HCEC 1CT (cell line): Measurements from ENCODE around the gene NLRP5.
A peak's percentile ranks its signal among the peaks of the same experiment; 100 is the strongest.
"Not testable (repeated sequence)": the region's sequence is repeated elsewhere in the genome, so short reads cannot be mapped to it uniquely, and the experiment has no call there.

ENCODE experiments used
- DNase-seq: peaks from one replicate; pipeline ENCODE4 v3.0.0-alpha.2; 2017

NLRP5 gene

DNA sequence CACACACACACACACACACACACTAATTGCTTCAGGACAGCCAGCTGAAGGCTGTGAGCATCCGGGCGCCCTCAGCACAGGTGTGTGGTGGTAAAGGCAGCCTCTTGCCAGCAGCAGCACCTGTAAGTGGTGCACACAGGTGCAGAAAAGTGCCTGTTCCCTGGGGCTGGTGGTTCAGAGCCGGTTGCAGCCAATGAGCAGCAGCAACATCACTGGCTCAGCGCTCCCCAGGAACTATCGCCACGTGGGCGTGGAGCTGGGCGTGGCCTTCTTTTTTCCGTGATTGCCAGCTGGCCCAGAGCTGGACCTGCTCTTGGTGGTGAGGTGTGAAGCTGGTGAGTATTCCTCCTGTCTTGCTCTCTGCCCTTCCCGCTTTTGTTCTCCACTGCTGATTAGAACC is at the start of gene NLRP5:
Gene NLRP5 (plus strand): TSS at position 289 of the 400 bp plus-strand sequence.
- no peak for DNase-seq

DNA sequence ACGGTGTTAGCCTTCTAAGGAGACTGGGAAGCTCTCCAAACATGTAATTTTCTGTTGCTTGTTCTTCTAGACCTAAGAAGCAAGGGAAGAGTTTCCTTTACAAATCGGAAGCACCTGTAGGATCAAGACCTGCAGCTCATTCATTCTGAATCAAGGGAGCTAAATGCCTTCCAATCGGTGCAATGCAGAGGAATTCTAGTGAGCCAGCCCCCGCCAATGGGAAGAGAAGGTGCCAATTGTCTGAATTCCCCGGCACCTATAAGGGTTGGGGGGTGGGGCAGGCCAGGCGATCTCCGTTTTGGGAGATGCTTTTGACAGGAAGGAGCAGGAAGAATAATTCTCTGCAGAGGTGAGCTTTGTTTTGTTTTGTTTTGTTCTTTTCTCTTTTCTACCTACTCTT is 47.4 kb upstream of the NLRP5 start:
- DNase-seq: no peak

DNA sequence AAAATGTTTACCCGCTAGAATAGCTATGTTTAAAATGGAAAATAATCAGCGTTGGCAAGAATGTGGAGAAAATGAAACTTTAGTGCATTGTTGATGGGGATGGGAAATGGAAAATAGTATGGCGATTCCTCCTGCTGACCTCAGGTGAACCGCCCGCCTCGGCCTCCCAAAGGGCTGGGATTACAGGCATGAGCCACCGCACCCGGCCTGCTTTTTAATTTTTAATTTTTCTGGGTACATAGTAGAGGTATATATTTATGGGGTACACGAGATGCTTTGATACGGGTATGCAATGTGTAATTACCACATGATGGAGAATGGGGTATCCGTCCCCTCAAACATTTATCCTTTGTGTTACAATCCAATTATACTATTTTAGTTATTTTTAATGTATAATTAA is 46.3 kb upstream of the NLRP5 start:
- DNase-seq: no peak

DNA sequence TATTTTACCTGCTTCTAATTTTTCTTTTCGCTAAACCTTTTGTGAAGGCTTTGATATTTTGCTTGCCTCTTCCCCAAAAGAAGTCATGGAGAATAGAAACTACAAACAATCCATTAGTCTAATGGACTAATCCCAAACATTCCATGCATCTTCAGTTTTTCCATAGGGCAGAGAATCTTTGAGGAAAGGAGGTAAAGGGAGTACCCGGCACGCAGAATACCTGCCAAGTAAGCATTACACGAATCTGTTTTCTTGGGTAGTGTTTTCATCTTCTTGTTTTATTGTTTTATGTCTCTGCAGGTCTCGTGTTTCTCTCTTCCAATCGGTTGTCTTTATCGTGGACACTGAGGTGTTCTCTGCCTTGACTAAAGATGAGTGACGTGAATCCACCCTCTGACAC is 39.0 kb upstream of the NLRP5 start, which contains the start of gene NLRP8:
Gene NLRP8 (plus strand): TSS at position 301 of the 400 bp plus-strand sequence.
- DNase-seq: no peak

DNA sequence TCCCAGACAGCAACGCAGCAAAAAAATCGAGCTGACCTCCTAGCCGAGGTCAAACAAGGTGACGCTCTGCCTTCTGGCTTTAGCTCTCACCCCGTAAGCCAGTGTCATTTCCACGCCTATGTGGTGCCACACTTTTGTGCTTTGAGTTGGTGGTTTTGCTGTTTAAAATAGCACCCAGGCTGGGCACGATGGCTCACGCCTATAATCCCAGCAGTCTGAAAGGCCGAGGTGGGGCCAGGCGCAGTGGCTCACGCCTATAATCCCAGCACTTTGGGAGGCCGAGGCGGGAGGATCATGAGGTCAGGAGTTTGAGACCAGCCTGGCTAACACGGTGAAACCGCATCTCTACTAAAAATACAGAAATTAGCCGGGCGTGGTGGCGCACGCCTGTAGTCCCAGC is 36.0 kb upstream of the NLRP5 start:
- DNase-seq: not testable (repeated sequence)

DNA sequence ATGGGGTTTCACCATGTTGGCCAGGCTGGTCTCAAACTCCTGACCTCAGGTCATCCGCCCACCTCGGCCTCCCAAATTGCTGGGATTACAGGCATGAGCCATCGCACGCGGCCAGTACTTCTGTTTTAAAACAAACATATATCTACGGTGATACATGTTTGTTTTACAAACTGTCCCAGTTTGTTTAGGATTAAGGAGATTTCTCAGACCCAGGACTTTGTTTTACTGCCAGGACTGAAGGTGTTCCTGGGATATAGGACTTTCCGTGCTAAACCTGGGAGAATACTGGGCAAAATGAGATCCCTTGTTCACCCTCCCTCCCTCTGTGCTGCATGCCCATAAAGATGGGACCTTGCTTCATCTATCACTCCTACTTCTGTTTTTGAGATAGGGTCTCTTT is 30.1 kb upstream of the NLRP5 start:
- DNase-seq: no peak

DNA sequence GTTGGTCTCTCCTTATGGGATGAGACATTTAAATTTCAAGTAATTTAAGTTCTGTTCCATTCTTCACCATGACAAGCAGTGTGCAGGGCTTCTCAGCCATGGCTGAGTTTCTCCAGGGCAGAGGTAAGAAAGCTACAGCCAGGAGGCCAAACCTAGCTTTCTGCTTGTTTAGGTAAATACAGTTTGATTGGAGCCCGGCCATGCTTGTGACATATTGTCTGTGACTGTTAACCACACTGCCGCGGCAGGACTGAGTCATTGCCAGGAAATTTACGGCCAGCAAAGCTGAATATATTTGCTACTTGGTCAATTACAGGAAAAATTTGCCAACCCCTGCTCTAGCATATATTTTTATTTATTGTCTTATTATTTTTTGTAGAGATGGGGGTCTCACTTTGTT is 28.2 kb upstream of the NLRP5 start:
- no peak for DNase-seq

DNA sequence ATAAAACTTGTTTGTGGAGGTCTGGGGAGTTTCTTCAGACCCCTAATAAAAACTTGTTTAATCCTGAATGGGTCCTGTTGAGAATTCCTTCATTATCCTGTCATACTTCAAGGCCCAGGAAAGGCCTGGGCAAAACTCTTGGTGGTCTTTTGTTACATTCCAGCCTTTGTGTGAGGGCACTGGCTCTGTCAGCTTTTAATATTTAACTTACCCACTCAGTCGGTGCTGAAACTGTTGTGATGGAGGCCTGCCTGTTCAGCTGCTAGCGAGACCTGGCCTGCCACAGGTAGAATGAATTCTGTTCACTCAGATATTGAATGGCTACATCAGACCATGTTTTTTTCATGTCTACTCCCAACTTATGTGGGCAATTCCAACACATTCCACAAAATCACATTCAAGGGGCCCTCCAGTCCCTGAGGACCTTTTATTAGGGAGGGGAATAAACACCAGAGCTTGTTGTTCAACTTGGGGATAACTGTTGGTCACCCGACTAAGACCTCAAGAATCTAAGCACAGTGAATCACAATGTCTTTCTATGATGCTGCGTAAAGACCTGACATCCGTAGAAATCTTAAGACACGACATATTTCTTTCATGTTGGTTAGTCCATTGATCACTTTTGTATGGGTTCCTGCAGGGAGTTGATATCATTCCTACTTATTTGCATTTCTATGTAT is 26.4 kb upstream of the NLRP5 start:
- DNase-seq: no peak

DNA sequence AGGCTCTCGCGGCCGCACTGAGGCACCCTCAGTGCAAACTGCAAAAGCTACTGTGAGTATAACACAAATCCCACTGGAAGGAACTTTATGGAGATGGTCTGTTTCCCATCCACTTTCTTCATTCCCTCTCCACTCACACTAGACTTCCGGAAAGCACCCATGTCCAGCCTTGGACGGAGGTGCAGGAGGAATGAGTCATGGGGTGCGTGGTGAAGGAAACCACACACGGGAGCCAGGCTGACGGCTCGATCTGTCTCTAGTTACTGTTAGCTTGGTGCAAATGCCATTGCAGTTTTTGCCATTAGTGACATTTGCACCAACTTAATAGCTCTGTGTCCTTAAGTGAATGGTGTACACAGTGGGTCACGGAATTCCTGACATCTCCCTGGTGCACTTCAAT is 24.4 kb upstream of the NLRP5 start:
- no peak for DNase-seq

DNA sequence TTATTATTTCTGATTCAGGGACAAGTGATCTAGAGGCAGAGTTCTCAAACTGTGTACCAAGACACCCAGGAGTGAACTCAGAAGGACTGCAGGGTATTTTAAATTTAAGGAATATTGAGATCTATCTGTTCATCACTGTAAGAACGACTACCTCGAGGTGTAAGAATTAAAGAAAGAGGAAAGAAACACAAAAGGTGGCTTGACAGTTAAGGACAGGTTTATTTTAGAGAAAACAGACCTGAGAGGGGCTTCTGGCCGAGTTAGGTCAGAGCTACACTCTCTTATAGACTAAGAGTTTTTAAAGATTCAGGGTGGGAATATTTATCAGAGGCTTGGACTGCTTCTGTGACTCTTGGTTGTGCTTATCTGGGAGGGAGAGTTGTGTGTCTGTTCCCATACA is 12.6 kb upstream of the NLRP5 start:
- no peak for DNase-seq

DNA sequence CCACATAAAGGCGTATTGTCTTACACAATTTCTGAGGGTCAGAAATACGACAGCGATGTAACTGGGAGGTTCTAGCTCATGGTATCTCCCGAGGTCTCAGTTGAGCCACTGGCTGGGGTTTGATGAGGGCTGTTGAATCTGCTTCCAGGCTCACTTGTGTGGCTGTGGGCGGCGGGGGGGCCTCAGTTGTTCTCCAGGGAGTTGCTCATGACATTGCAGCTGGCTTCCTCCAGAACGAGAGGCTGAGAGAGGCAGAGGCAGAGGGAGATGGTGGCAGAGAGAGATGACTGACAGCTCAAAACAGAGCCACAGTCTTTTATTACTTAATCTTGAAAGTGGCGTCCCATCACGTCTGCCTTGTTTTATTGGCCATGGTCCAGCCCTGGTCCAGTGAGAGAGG is 6.2 kb upstream of the NLRP5 start:
- DNase-seq: no peak

DNA sequence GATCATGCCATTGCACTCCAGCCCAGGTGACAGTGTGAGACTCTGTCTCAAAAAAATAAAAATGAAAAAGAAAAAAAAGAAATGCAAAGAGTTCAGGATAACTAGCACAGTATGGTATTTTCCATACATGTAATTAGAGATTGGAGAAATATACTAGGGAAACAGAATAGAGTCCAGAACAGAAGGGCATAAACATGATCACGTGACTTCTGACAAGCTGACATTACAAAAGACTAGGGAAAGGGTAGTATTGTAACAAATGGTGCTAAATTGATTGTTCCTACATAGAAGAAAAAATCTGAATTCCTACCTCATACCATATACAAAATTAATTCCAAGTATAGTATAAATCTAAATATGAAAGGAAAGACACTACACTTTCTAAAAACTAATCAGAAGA is 1.3 kb upstream of the NLRP5 start:
- DNase-seq: no peak

DNA sequence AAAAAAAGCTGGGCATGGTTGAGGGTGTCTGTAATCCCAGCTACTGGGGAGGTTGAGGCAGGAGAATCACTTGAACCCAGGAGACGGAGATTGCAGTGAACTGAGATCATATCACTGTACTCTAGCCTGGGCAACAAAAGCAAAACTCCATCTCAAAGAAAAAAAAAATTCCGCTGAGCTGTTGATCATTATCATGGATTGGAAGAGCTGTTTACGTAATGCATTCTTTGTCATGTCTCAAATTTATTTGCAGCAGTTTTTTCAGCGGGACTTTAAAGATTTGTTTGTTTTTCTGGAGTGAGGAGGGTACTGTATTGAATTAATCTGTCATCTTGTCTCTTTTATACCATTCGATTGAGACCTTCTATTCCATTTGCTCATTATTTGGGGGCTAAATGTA is 4.3 kb downstream of the NLRP5 start:
- no peak for DNase-seq

DNA sequence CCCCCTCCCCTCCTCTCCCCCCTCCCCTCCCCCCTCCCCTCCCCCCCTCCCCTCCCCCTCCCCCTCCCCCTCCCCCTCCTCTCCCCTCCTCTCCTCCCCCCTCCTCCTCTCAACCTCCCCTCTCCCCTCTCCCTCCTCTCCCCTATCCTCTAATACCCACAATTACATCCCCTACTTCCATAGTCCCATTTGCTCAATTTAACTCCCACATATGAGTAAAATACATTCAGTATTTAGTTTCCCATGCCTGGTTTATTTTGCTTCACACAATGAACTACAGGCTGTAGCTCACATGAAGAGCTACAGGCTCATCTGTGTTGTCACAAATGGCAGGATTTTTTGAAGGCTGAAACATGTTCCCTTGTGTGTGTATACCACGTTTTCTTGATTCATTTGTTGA is 6.9 kb downstream of the NLRP5 start:
- no peak for DNase-seq

DNA sequence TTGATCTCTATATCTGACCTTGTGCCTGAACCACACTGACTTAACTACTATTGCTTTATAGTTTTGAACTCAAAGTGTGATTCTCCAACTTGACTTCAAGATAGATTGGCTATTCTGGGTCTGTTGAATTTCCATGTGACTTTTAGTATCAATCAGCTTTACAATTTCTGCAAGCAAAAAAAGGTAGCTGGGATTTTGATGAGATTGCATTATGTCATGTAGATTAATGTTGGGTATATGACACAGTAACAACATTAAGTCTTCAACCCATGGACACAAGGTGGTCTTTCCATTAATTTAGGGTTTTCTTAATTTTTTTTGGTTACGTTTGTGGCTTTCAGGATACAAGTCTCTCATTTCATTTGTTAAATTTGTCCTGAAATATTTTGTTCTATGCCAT is 28.2 kb downstream of the NLRP5 start:
- DNase-seq: no peak

DNA sequence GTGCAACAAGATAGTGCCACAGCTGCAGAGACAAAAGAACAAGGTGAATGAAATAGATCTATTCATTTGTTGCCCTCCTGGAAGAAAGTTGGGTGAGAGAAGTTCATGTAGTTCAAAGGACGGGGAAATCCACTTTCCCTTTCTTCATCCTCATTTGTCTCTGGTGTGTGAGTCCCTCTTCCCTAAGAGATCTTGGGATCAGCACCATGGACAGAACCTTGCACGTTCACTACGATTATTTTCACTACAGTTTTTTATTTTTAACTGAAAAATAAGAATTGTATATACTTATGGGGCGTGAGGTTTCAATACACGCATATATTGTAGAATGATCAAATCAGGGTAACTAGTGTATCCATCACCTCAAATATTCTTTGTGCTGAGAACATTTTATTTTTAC is 29.2 kb downstream of the NLRP5 start:
- no peak for DNase-seq

DNA sequence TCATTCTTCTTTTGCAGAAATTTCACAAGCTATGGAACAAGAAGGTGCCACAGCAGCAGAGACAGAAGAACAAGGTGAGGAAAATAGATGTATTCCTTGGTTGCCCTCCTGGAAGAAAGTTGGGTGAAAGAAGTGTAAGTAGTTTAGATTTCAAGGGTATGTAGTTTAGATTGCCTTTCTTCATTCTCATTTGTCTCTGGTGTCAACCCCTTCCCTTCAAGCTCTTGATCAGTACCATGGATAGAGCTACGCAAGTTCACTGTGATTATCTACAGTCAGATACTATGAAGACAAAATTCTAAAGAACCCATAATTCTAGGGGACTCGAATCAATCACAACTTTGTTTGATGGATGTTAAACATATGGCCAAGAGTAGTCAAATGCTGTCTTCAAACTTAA is 32.8 kb downstream of the NLRP5 start:
- DNase-seq: not testable (repeated sequence)

DNA sequence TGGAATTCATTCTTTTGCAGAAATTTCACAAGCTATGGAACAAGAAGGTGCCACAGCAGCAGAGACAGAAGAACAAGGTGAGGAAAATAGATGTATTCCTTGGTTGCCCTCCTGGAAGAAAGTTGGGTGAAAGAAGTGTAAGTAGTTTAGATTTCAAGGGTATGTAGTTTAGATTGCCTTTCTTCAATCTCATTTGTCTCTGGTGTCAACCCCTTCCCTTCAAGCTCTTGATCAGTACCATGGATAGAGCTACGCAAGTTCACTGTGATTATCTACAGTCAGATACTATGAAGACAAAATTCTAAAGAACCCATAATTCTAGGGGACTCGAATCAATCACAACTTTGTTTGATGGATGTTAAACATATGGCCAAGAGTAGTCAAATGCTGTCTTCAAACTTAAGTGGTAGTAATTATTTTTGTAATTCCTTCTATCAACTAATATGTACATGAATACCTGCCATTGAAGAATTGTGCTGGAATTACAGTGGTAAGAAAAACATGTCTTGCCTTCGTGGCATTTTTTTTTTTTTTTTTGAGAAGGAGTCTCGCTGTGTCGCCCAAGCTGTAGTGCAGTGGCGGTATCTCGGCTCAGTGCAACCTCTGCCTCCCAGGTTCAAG is 33.9 kb downstream of the NLRP5 start:
- DNase-seq: not testable (repeated sequence)

DNA sequence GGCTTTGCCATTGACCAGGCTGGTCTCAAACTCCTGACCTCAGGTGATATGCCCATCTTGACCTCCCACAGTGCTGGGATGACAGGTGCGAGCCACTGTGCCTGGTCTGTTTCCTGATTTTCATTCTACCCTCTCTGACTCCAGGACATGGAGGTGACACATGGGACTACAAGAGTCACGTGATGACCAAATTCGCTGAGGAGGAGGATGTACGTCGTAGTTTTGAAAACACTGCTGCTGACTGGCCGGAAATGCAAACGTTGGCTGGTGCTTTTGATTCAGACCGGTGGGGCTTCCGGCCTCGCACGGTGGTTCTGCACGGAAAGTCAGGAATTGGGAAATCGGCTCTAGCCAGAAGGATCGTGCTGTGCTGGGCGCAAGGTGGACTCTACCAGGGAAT is 40.2 kb downstream of the NLRP5 start:
- DNase-seq: no peak

DNA sequence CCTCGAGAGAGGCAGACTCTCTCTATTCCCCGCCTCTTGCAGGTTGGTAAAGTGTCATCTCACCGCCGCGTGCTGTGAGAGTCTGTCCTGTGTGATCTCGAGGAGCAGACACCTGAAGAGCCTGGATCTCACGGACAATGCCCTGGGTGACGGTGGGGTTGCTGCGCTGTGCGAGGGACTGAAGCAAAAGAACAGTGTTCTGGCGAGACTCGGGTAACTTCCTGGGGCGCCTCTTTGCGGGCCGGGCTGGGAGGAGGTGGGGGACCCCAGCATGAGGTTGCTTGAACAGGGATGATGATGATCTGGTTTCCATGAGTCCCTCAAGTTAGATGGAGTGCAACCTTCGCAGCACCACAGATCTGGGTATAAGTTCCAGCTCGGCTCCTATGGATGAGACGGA is 67.0 kb downstream of the NLRP5 start:
- no peak for DNase-seq

DNA sequence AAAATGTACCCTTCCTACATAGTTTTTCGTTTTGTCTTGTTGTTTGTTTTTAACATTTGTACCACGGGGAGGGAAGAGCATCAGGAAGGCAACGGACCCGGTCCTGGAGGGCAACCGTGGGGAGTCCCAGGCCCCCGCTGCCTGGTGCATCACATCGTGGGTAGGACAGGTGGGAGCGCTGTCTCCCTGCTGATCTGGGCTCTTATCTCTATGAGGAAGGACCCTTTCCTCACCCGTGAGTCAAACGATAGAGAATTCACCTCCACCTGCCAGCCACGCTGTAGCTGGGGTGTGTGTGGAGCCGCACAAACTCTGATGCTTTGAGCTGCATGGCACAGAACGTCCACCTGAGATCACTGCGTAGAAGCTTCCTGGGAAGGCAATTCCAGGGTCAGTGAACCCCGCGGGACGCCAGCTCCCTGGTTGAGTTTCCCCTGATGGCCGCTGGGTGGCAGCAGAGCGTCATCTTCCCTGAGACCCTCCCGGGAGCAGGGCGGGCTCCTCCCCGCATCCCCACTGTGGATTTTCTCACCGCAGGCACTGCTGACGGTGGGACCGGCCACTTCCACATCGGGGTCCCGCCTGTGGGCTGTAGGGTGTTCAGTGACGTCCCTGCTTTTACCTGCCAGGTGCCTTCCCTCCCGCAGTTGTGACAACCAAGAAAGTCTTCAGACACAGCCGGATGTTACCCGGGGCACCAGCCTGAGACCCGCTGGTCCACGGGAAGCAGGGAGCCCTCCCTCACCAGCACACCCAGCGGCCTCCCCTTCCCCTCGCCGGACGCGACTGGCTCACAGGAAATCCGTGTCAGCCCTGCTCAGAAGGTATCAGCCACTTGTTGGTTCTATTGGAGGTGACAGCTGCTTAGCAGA is 79.8 kb downstream of the NLRP5 start:
- no peak for DNase-seq

DNA sequence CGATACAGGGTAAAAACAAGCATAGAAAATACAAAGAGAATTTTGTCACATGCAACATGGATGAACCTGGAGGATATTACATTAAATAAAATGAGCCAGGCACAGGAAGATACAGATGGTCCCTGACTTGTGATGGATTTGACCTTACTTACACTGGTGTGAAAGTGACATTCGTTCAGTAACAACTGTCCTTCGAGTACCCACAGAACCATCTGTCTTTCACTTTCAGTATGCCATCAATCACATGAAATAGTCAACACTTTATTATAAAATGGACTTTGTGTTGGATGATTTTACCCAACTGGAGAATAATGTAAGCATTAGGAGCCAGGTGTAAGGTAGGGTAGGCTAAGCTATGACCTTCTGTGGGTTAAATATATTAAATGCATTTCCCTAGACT is 83.1 kb downstream of the NLRP5 start:
- DNase-seq: no peak

DNA sequence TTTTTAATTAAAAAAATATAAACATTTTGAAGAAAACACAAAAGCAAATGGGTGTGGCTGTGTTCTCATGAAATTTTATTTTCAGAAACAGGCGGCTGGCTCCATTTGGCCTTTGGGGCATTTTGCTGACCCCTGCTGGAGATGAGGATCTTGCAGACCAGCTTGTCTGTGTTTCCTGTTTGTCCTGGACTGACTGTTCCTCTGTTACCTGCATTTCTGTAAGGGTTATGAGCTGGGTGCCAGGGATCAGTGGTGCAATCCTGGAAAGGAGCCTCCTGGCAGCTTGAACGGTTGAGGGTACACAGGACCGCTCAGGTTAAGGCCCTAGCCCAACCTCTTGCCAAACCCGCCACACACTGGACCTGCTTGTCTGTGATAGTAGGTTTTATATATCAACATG is 84.6 kb downstream of the NLRP5 start:
- DNase-seq: no peak

DNA sequence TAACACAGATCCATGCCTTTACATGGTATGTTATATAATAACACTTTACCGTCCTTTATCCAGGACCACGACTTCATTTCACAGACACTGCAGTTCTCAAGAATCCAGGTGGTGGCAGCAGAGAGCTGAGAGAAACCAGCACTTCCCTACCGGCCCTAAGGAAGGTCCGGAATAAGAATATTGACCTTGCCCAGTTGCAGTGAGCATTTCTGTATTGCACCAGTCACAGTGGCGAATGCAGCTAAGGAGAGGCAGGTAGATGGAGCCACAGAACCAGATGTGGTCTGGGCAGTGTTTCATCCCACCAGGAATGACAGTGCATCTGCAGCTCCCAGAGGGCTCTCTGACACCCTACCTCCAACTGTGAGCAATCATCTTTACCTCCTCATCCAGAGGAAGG is 89.9 kb downstream of the NLRP5 start:
- peak; percentile 11 for DNase-seq
